Measurements from ENCODE around the gene HLA-DPA1. TPM values are rescaled to one million over a fixed set of nuclear protein-coding genes. Genes with fewer than 3 reads are reported as not detected.

HLA-DPA1 gene
- total and polyA plus RNA-seq, 10 of the 15 experiments (the other 5 are each of a cell fraction or from before 2014, with no cell fraction given): 508 to 1,640 (median 829) TPM

- no peak for FAIRE-seq
- Histone ChIP-seq H3K9ac (ENCODE audit: control insufficient read depth, insufficient read depth, low read length) (no peak overlapping the region), H3K36me3 (ENCODE audit: control insufficient read depth in 2 of 2, insufficient read depth in 2 of 2, low read length in 1 of 2) (no peaks in the 10 kb centered on the region), H3K9me3 (replicated peaks; ENCODE audit: control insufficient read depth, insufficient read depth, low read length) (peaks cover 4% of the 10 kb centered on the region; the same call in 2 of the 3 replicates), H3K4me3 (no peak overlapping the region), H2AFZ (ENCODE audit: control insufficient read depth, low read depth, low read length) (no peak overlapping the region), H3K4me1 (ENCODE audit: control insufficient read depth, insufficient read depth, low read length) (peaks cover 4% of the 10 kb centered on the region), H3K4me2 (ENCODE audit: control insufficient read depth, insufficient read depth) (no peak overlapping the region), H4K20me1 (ENCODE audit: control insufficient read depth, insufficient read depth) (no peaks in the 10 kb centered on the region), H3K27me3 (replicated peaks in 1 of 2; ENCODE audit: control insufficient read depth in 2 of 2, insufficient read depth in 2 of 2, low read length in 1 of 2) (no peaks in the 10 kb centered on the region; a peak in 1 of 4 replicates), H3K79me2 (ENCODE audit: control insufficient read depth, insufficient read depth, low read length) (no peaks in the 10 kb centered on the region), H3K27ac (ENCODE audit: control insufficient read depth, insufficient read depth) (no peak overlapping the region)
- in situ Hi-C loops (cut with MboI): no loop called here
- no TSS peak for BruUV-seq (replicated peaks)
- TF ChIP-seq CHD1 (IDR thresholded peaks at IDR 0.05; ENCODE audit: low read depth, low read length) (no peak), SIX5 (IDR thresholded peaks at IDR 0.05; ENCODE audit: low read depth, low read length, severe bottlenecking) (no peak), BHLHE40 (IDR thresholded peaks at IDR 0.05; ENCODE audit: borderline replicate concordance in 1 of 2, low read depth in 2 of 2, low read length in 1 of 2) (no peak), LARP7 (IDR thresholded peaks at IDR 0.05) (no peak), MTA3 (IDR thresholded peaks at IDR 0.05; ENCODE audit: borderline replicate concordance, low read length) (no peak), MYB (IDR thresholded peaks at IDR 0.05; ENCODE audit: borderline replicate concordance, low read depth, low read length) (no peak), PML (IDR thresholded peaks at IDR 0.05; ENCODE audit: low read length) (no peak), MEF2A (IDR thresholded peaks at IDR 0.05; ENCODE audit: insufficient read depth, low read depth, low read length) (no peak), IKZF2 (IDR thresholded peaks at IDR 0.05) (no peak), TBL1XR1 (IDR thresholded peaks at IDR 0.05; ENCODE audit: low read depth, low read length) (no peak), CEBPB (IDR thresholded peaks at IDR 0.05; ENCODE audit: borderline replicate concordance in 1 of 2, low read depth in 2 of 2, low read length in 2 of 2) (no peak), RCOR1 (conservative IDR thresholded peaks at IDR 0.05; ENCODE audit: low read depth, low read length) (no peak), EED (IDR thresholded peaks at IDR 0.05; ENCODE audit: low read depth) (no peak), ETV6 (conservative IDR thresholded peaks at IDR 0.05 in 1 of 2, IDR thresholded peaks at IDR 0.05 in 1 of 2; ENCODE audit: borderline replicate concordance in 1 of 2, low read depth in 1 of 2) (no peak)
- TF ChIP-seq, protein P1, sequence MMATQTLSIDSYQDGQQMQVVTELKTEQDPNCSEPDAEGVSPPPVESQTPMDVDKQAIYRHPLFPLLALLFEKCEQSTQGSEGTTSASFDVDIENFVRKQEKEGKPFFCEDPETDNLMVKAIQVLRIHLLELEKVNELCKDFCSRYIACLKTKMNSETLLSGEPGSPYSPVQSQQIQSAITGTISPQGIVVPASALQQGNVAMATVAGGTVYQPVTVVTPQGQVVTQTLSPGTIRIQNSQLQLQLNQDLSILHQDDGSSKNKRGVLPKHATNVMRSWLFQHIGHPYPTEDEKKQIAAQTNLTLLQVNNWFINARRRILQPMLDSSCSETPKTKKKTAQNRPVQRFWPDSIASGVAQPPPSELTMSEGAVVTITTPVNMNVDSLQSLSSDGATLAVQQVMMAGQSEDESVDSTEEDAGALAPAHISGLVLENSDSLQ (IDR thresholded peaks at IDR 0.05): no peak
- TF ChIP-seq, protein P2, sequence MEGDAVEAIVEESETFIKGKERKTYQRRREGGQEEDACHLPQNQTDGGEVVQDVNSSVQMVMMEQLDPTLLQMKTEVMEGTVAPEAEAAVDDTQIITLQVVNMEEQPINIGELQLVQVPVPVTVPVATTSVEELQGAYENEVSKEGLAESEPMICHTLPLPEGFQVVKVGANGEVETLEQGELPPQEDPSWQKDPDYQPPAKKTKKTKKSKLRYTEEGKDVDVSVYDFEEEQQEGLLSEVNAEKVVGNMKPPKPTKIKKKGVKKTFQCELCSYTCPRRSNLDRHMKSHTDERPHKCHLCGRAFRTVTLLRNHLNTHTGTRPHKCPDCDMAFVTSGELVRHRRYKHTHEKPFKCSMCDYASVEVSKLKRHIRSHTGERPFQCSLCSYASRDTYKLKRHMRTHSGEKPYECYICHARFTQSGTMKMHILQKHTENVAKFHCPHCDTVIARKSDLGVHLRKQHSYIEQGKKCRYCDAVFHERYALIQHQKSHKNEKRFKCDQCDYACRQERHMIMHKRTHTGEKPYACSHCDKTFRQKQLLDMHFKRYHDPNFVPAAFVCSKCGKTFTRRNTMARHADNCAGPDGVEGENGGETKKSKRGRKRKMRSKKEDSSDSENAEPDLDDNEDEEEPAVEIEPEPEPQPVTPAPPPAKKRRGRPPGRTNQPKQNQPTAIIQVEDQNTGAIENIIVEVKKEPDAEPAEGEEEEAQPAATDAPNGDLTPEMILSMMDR (IDR thresholded peaks at IDR 0.05 in 2 of 3, conservative IDR thresholded peaks at IDR 0.05 in 1 of 3; ENCODE audit: control insufficient read depth in 2 of 3, extremely low read depth in 1 of 3, insufficient read depth in 1 of 3, low read depth in 3 of 3, low read length in 3 of 3): no peak
- RAD21 ChIA-PET (ENCODE audit: unreplicated experiment): no interaction called here
- DNase-seq (ENCODE audit: low read depth, low spot score): no peak
- SMC1A ChIA-PET (ENCODE audit: uncharacterized antibody, unreplicated experiment): no interaction called here
- POLR2A ChIA-PET: no interaction called here
- intact Hi-C loops (cut with micrococcal nuclease; ENCODE audit: unreplicated experiment): no loop called here
- WGBS (ENCODE audit: insufficient coverage, insufficient replicate concordance, low lambda C conversion rate, missing lambda C conversion rate): 27% methylated on average over 3 of the region's 3 CpGs
- no peak for ATAC-seq
- CTCF ChIA-PET: no interaction called here
Measured at GRCh38 chr6:33103776-33104175, 30.3 kb upstream of the HLA-DPA1 start.

Data from GM12878 (cell line).